Eye (tissue), 1 donor: Measurements from ENCODE around the gene ABI3BP.

ENCODE experiments used
- DNase-seq: peaks from one replicate; pipeline ENCODE4 v3.0.0-alpha.2; 2015

Gene ABI3BP

GRCh38 chr3:100715176-100715575 lies 278.0 kb downstream of the ABI3BP start:
- DNase-seq: no peak

DNA sequence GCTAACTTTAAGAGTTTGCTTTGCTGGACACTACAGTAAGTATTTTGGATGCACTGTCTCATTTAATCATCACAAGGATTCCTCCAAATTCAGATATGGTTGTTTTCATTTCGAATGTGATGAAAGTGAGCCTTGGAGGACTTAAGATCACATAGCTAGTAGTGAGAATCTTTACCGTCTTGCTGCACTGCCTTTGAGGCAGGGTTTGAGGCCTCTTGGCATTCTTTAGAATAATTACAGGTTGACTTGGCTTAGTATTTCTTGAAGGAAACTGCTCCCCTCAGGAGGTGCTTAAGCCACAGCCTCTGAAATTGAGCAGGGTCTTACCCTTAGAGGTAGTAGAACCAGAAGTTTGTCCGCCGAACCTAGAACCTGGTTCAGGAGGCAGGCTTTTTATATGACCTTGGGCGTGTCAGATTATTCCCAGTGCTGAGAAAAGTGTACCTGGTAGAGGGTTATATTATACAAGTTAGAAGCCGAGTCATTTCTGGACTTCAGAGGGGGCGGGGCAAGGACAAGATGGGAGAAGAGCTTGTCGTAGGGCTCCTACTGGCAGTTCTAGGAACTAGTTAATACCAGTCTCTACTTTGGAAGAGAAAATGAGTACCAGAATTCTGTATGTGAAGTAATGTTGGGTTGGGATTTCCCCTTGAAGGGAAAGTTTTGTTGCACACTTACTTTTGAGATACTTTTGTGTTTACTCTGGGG lies 282.8 kb downstream of the ABI3BP start:
- DNase-seq: peak; percentile 53

DNA sequence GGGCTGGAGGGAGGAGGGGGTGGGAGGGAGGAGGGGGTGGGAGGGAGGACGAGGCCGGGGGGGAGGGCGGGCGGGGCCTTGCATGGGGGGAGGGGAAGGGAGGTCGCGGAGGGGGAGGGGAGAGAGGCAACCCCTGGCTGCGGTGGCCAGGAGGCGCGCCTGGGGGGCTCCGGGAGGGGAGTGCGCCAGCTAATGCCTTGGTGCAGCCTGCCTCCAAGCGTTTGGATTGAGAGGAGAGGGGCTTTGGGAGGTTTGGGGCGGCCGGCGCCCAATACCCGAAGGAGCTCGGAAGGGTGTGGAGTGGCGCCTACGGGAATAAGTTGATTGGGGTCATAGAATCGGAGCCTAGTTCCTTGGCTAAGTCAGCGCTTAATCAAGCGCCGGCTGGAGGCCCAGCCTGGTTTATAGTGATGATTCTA lies 283.4 kb downstream of the ABI3BP start:
- DNase-seq: peak; percentile 86

GRCh38 chr3:100708989-100709841 lies 284.0 kb downstream of the ABI3BP start, which contains the start of gene TFG:
Gene TFG (plus strand): TSS chr3:100709494. CDS start chr3:100713686, 4,192 bp downstream.
- peak; percentile 99 for DNase-seq

DNA sequence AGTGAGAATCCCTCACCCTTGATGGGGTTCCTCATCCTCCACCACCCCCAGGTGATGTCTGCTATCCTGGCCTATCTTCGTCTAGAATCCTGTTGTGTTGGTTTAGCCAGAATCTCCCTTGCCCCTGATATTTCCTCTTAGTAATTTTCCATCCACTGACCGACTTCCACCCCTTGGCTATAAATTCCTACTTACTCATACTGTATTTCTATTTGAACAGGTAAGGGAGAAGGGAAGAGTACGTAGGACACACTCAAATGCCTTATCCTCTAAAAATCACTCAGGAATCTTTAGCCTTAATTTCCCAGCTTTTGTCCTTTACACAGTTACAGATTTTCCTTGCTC lies 284.6 kb downstream of the ABI3BP start:
- no peak for DNase-seq

DNA sequence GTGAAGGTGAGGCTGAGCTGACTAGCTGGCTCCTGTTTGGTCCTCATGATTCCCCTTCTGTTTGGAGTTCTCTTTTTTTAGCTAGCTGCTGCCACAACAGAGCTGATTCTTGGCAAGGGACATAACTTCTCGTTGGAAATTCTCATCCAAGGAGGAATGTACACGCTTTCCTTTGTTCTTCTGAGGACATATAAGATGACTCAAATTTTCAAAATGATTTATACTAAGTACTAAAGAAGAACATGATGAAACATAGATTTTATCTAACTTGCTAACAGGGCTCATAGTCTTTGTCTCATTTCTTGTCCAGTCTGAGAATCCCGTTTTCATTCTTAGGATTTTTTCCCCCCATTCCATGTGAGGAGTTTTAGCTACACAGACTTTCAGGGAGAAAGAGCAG lies 286.9 kb downstream of the ABI3BP start:
- DNase-seq: no peak

GRCh38 chr3:100703865-100704264 lies 289.4 kb downstream of the ABI3BP start:
- DNase-seq: no peak

- DNase-seq: no peak
Observed at GRCh38 chr3:100702980-100703345, 290.3 kb downstream of the ABI3BP start.

DNA sequence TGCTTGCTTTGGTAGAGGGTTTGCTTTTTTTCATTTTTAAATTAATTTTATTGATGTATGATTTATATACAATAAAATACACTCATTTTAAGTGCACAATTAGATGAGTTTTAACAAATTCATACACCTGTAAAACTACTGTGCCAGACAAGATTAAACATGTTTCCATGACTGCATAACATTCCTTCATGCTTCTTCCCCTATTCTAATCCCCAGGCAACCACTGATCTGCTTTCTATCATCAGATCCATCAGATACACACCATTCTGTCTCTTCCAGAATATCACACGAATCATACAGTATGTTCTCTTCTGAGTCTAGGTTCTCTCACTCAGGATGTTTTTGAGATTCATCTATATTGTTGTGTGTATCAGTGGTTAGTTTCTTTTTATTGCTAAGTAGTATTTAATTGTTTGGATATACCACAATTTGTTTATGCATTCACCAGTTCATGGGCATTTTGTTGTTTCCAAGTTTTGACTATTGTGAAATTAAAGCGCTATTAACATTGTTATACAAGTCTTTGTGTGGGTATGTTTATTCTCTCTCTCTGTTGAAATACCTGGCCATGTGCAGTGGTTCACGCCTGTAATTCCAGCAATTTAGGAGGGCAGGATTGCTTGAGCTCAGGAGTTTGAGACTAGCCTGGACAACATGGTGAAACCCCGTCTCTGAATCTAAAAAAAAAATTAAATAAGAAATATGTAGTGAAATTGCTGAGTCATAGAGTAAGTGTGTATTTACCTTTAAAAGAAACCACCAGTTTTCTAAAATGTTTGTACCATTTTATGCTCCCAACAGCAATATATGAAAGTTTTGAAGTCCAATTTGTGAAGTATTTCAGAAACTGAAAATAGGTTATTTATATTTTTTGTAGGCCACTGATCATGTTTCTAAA lies 290.9 kb downstream of the ABI3BP start:
- DNase-seq: no peak

DNA sequence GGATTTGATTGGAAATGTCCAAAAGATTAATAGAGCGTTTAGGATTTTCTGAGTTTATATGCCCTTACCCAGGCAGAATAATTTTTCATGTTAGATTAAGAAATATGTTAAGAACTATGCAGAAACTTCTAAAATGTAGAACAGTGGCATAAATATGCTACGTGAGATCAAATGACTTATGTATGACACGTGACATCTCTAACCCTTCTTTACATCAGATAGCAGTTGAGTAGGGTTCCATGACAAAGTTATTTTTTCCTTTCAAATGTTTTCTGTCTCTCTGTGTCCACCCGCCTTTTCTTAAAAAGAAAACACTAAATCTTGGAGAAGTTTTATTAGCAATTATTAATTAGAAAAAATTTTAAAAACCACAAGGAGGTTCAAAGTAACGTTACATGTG lies 292.5 kb downstream of the ABI3BP start:
- no peak for DNase-seq
